ENCODE results near the gene SLC35A5.
A peak's percentile ranks its signal among the peaks of the same experiment; 100 is the strongest.

The SLC35A5 gene

DNA sequence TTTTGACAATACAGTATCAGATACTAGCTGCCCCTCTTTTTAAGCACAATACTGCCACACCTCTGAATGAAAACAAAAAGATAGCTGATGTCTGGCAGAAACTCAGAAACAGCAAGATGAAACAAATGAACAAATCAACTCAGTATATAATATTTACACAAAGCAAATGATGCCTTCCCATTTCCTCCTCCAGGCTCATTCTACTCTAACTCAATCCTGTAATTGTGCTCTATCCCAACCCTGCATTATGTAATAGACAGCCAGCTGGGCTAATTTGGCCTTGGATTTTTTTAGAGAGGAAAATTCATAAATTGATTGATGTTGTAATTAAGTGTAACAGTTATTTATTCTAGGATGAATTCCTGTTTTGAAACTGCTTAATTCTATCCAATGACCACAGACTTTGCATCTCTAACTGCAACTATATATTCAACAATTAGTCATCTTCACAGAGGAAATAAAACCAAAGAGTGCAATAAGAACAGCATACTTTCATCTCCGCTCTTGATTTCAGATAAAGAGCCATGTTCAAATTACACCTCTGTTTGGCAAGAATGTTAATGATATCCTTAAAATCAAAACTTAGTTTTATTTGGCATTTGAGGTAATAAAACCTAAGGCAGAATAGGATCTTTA lies 6.2 kb upstream of the SLC35A5 start:
- Histone ChIP-seq H4K20me1 (ENCODE audit: control insufficient read depth, insufficient read depth, low read depth, low read length) (no peaks in the 10 kb centered on the region), H3K4me1 (ENCODE audit: control insufficient read depth, low read length) (peaks cover 46% of the 10 kb centered on the region), H3K9me2 (replicated peaks; ENCODE audit: control insufficient read depth, low read length) (no peaks in the 10 kb centered on the region), H3K4me3 (ENCODE audit: low read length) (peak overlapping the region; percentile 2; the same call in 1 of the 2 replicates), H3K4me2 (ENCODE audit: low read length) (peak overlapping the region; percentile 34), H3K79me2 (ENCODE audit: control insufficient read depth, low read length) (peaks cover 91% of the 10 kb centered on the region), H3K36me3 (ENCODE audit: control insufficient read depth, low read length) (peaks cover 78% of the 10 kb centered on the region), H3K27ac (ENCODE audit: low read depth, low read length) (peak overlapping the region; percentile 26; the same call in 1 of the 2 replicates), H3K27me3 (ENCODE audit: control insufficient read depth, low read length) (no peaks in the 10 kb centered on the region), H3F3A (ENCODE audit: control insufficient read depth, insufficient read depth) (no peaks in the 10 kb centered on the region; the same call in 1 of the 2 replicates), H3K9me3 (ENCODE audit: control insufficient read depth, insufficient read depth, low read length) (peaks cover 6% of the 10 kb centered on the region; the same call in 1 of the 2 replicates)
- TF ChIP-seq, protein P1, sequence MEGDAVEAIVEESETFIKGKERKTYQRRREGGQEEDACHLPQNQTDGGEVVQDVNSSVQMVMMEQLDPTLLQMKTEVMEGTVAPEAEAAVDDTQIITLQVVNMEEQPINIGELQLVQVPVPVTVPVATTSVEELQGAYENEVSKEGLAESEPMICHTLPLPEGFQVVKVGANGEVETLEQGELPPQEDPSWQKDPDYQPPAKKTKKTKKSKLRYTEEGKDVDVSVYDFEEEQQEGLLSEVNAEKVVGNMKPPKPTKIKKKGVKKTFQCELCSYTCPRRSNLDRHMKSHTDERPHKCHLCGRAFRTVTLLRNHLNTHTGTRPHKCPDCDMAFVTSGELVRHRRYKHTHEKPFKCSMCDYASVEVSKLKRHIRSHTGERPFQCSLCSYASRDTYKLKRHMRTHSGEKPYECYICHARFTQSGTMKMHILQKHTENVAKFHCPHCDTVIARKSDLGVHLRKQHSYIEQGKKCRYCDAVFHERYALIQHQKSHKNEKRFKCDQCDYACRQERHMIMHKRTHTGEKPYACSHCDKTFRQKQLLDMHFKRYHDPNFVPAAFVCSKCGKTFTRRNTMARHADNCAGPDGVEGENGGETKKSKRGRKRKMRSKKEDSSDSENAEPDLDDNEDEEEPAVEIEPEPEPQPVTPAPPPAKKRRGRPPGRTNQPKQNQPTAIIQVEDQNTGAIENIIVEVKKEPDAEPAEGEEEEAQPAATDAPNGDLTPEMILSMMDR (IDR thresholded peaks at IDR 0.05; ENCODE audit: low read depth, low read length, poor library complexity, severe bottlenecking): no peak
- no peak for TF ChIP-seq EZH2phosphoT487 (IDR thresholded peaks at IDR 0.05; ENCODE audit: borderline replicate concordance, low read length)

DNA sequence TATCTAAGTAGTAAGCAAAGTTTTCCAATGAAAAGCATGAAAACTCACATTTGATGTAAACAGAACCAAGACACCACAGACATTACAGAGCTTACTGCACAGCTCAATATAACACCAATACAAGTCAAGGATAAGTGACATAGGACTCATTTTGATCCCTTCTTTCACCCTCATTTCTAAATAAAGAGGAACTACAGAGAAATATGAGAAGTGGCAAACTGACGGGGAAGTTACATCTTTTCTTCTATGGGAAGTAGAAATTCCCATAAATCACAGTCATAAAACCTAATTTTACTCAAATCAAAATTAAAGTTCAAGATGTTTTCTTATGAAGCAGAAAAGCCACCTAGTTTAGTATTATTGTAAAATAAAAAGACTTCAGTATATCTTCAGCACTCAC lies 3.9 kb upstream of the SLC35A5 start:
- H3K79me2 ChIP-seq (ENCODE audit: control insufficient read depth, low read length): peaks cover 89% of the 10 kb centered on the region
- H3F3A ChIP-seq (ENCODE audit: control insufficient read depth, insufficient read depth): no peaks in the 10 kb centered on the region
- no peak for TF ChIP-seq EZH2phosphoT487 (IDR thresholded peaks at IDR 0.05; ENCODE audit: borderline replicate concordance, low read length)
- TF ChIP-seq, protein P1 (IDR thresholded peaks at IDR 0.05; ENCODE audit: low read depth, low read length, poor library complexity, severe bottlenecking): no peak
- no peaks in the 10 kb centered on the region for H3K9me2 ChIP-seq (replicated peaks; ENCODE audit: control insufficient read depth, low read length)
- no peak overlapping the region for H3K4me2 ChIP-seq (ENCODE audit: low read length)
- H3K36me3 ChIP-seq (ENCODE audit: control insufficient read depth, low read length): peaks cover 59% of the 10 kb centered on the region
- peaks cover 5% of the 10 kb centered on the region; the same call in 1 of the 2 replicates for H3K9me3 ChIP-seq (ENCODE audit: control insufficient read depth, insufficient read depth, low read length)
- no peaks in the 10 kb centered on the region for H4K20me1 ChIP-seq (ENCODE audit: control insufficient read depth, insufficient read depth, low read depth, low read length)
- H3K4me3 ChIP-seq (ENCODE audit: low read length): no peak overlapping the region
- no peak overlapping the region for H3K27ac ChIP-seq (ENCODE audit: low read depth, low read length)
- peaks cover 46% of the 10 kb centered on the region for H3K4me1 ChIP-seq (ENCODE audit: control insufficient read depth, low read length)
- no peaks in the 10 kb centered on the region for H3K27me3 ChIP-seq (ENCODE audit: control insufficient read depth, low read length)

DNA sequence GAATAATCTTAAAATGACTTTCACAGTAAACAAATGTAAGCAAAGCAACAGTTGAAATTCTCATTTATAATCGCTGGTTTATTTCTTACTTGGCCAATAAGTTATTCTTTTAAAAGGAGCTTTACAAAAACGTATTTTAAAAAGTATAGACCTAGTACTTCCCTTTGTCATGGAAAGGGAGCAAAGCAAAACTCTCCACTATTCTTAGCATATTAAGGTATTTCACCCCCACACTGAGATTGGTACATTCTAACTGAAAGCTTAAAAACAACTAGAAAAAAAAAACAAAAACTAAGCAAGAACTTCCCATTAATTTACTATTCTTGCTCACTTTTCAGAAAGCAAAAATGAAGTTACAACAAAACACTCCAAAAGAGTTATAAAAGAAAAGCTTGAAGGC lies 1.5 kb upstream of the SLC35A5 start:
- peak overlapping the region; percentile 85 for H3K27ac ChIP-seq (ENCODE audit: low read depth, low read length)

More for the DNA sequence above, 1.5 kb upstream of the SLC35A5 start:
- Histone ChIP-seq H3K9me2 (replicated peaks; ENCODE audit: control insufficient read depth, low read length) (no peaks in the 10 kb centered on the region), H3K4me2 (ENCODE audit: low read length) (peak overlapping the region; percentile 70), H3F3A (ENCODE audit: control insufficient read depth, insufficient read depth) (no peaks in the 10 kb centered on the region), H3K27me3 (ENCODE audit: control insufficient read depth, low read length) (no peaks in the 10 kb centered on the region), H3K36me3 (ENCODE audit: control insufficient read depth, low read length) (peaks cover 59% of the 10 kb centered on the region), H3K4me1 (ENCODE audit: control insufficient read depth, low read length) (peaks cover 43% of the 10 kb centered on the region), H3K9me3 (ENCODE audit: control insufficient read depth, insufficient read depth, low read length) (no peaks in the 10 kb centered on the region), H4K20me1 (ENCODE audit: control insufficient read depth, insufficient read depth, low read depth, low read length) (no peaks in the 10 kb centered on the region), H3K79me2 (ENCODE audit: control insufficient read depth, low read length) (peaks cover 78% of the 10 kb centered on the region), H3K4me3 (ENCODE audit: low read length) (peak overlapping the region; percentile 97)
- TF ChIP-seq, protein P1 (IDR thresholded peaks at IDR 0.05; ENCODE audit: low read depth, low read length, poor library complexity, severe bottlenecking): no peak
- TF ChIP-seq EZH2phosphoT487 (IDR thresholded peaks at IDR 0.05; ENCODE audit: borderline replicate concordance, low read length): no peak
